HCEC 1CT (cell line): Measurements from ENCODE around the gene TBC1D22B.
A peak's percentile ranks its signal among the peaks of the same experiment; 100 is the strongest.
"Not testable (repeated sequence)": the region's sequence is repeated elsewhere in the genome, so short reads cannot be mapped to it uniquely, and the experiment has no call there.

ENCODE experiments used
- DNase-seq: peaks from one replicate; pipeline ENCODE4 v3.0.0-alpha.2; 2017

Gene TBC1D22B

GRCh38 chr6:37304766-37305165, 47.2 kb downstream of the TBC1D22B start:
- no peak for DNase-seq

- no peak for DNase-seq
Observed at GRCh38 chr6:37305841-37306425, 48.4 kb downstream of the TBC1D22B start.

GRCh38 chr6:37306624-37307222, 49.2 kb downstream of the TBC1D22B start:
- no peak for DNase-seq

GRCh38 chr6:37307484-37307883, 49.9 kb downstream of the TBC1D22B start:
- DNase-seq: not testable (repeated sequence)

DNA sequence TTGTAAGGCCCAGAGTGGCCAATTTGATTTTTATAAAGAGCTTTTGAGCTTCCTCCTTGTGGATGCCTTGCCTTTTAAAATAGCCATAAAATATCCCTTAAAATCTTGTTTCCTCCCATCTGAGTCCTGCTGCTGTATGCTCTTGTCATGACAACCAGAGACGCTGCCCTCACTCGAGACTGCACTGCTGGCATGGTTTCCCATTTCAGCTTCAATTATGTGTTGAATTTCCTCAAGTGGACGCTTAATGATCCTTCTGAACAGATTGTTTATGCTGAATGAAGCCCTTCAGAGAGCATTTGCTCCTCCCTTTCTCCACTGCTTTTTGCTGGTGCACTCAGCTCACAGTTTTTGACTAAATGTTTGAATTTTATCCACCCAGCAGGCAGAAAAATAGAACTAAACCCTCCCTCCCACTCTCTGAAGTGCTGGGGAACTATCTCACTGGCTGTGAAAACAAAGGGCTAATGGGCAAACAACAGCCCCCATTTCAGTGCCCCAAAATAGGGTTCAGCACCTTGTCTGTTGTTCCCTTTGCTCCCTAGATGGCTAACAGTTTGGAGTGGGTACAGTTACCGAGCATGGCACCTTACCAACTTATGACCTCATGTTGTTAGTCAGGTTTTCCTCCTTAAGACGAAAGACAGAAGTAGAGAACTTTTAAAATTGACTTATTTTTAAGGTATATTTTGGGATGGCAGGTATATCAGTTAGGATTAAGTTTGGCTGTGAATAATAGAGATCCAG, 50.7 kb downstream of the TBC1D22B start:
- DNase-seq: peak; percentile 7

DNA sequence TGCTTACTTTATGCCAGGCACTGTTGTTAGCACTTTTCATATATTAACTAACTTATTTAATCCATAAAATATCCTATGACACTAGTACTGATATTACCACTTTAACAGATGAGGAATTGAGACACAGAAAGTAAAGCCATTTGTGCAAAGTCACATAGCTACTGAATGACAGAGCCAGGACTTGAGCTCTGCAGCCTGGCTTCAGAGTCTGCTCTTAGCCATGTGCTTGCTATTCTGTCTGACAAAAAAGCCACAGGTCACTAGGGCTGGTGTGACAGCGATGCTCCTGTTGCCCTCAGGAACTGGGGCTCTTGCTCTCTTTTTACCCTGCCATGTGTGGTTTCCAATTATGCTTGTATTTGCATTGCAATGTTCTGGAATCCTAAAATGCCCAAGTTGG, 51.5 kb downstream of the TBC1D22B start:
- DNase-seq: no peak

DNA sequence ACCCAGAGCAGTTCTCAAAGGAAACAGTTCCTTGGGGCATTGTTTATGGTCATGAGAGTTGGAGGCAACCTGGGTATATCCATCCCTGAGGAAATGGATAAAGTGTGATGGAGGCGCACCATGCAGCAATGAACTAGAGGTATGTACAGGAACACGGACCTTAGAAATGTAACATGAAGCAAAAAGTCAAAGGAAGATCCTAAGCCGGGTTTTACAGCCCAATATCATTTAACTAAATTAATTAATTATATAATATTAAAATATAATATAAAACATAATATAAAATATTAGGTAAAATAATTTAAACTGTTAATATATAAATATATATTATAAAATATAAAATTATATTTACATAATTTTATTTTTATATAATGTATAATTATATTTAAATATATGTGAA, 52.1 kb downstream of the TBC1D22B start:
- no peak for DNase-seq

DNA sequence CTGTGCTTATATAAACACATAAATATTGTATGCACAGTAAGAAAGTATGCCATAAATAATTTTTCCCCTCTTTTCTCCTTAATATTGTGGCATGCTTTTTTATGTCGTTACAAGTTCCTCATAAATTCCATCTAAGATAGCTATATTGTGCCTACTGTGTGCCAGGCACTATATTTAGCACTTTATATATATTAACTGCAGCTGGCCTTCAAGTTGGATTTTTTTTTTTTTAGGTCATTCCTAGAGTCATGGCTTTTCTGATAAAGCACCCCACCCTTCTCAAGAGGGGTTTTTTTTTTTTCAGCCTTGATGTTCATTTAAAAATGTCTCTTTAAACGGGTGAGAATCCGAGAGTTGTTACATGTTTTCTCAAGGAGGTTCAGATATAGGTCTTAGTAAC, 53.4 kb downstream of the TBC1D22B start:
- no peak for DNase-seq

DNA sequence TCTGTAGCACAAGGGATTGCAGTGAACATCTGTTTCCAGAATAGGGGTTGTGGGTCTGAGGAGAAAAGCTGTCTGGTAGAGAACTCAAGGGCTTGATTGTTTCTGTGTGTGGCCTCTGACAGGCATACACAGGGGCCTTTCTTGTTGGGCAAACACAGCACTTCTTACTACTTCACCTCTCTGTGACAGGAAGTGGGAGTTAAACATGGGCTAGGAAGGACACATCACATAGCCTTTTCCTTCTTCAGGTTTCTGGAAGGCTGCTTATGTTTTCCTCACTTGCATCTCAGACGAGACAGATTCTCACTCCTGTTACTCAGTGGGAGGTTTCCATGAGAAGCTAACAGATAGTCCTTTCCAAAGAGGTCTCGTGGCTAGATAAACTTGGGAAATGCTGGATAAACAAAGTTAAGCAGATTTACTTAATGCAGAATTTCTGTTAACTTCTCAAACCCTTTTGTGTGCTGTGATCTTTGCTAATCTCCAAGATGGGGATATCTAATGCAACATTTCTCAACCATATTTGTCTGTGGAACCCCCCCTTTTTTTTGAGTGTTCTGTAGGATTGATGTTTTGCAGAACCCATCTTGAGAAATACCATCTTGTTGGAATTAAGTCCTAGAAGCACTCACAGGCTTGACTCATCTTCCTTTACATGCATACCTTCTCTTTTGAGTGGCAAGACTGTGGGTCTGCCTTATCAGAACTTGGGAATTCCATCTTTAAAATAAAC, 54.3 kb downstream of the TBC1D22B start:
- peak; percentile 52 for DNase-seq

GRCh38 chr6:37313723-37314486, 56.3 kb downstream of the TBC1D22B start:
- no peak for DNase-seq

DNA sequence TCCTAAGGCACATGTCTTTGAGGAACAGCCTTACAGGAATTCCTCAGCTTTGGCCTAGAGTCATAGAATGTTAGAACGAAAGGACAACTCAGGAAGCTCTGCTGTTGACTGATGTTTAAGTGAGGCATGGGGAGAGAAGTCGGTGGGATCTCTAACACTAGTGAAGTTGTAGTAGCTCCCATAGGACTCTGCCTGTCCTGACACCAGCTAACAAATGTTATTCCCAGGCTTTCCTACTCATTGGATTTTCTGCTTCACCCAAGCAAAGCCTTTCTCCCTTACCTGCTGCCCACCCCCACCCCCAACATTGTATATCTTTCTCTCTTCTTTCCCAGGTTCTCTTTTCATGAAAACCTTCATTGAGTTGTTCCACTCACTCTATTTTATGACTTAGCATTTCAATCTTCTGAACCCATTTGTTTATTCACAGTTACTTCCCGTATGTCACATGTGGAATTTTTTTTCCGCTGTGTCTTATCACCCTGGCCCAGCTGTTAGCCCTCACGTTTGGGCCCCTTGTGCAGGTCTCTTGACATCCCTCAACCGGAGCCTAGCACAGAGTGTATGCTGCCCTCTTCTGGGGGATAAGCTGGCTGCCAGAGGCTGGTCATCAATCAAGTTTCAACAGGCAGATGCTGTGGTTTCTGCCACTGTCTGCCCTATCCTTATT, 57.0 kb downstream of the TBC1D22B start:
- peak; percentile 33 for DNase-seq

DNA sequence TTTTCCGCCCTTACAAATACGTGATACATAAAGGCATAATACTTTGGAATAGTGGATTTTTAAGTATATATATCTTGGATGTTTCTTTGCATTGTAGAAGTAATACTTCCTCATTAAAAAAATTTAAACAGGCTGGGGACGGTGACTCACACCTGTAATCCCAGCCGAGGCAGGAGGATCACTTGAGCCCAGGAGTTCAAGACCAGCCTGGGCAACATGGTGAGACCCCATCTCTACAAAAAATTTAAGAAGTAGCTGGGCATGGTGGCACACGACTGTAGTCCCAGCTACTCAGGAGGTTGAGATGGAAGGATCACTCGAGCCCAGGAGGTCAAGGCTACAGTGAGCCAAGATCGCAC, 57.6 kb downstream of the TBC1D22B start:
- DNase-seq: no peak

- DNase-seq: no peak
Observed at GRCh38 chr6:37316071-37316470, 58.5 kb downstream of the TBC1D22B start.

- DNase-seq: no peak
Observed at GRCh38 chr6:37317312-37318038, 59.9 kb downstream of the TBC1D22B start.

- DNase-seq: no peak
Observed at GRCh38 chr6:37319156-37319555, 61.6 kb downstream of the TBC1D22B start.

- DNase-seq: no peak
Observed at GRCh38 chr6:37319856-37320480, 62.4 kb downstream of the TBC1D22B start.

- DNase-seq: no peak
Observed at GRCh38 chr6:37320646-37321045, 63.1 kb downstream of the TBC1D22B start.

DNA sequence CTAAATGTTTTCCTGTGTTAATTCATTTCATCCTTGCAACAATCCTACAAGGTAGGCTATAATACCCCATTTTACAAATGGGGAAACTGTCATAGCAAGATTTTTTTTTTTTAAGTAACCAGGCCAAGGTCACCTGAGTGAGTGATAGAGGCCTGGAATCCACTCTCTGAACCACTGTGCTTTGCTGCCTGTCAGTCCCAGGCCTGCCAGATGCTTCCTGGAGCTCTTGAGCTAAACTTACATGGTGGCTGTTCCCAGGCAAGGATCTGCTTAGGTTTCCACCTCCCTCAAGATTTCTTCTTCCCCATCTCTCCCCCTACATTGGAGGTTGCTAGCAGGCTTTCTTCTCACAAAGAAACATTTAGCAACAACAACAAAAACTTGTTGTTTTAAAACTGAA, 63.5 kb downstream of the TBC1D22B start:
- no peak for DNase-seq

GRCh38 chr6:37321516-37322415, 64.2 kb downstream of the TBC1D22B start:
- DNase-seq: no peak

DNA sequence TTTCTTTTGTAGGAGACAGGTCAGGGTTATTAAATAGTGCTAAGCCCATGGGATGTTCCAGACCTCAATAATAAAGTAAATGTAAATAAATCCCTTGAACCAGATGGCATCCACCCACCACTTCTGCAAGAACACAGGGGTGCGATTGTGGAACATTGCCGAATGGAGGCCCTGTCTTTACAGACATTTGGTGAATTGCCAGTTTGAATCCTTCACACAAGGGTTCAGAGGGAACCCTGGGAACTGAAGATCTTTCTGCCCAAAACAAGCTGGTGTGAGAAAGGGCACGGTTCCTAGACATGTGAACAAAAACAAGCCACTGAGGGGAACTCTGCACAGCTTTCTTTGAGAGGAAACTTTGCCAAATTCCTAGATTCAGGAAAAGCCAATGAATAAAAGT, 66.0 kb downstream of the TBC1D22B start:
- DNase-seq: peak; percentile 3
